Activated gamma-delta T cell treated with anti-CD3 and anti-CD28 coated beads, Interleukin-2, amount 50 U/mL, for 16 hours (primary cell): ENCODE measurements around the gene SPIB.
"Not testable (repeated sequence)": the region's sequence is repeated elsewhere in the genome, so short reads cannot be mapped to it uniquely, and the experiment has no call there.

Source experiments
- DNase-seq: peaks from one replicate; pipeline ENCODE4 v3.0.0-alpha.2; 2020; ENCODE audit warnings: low read depth

SPIB gene

DNA sequence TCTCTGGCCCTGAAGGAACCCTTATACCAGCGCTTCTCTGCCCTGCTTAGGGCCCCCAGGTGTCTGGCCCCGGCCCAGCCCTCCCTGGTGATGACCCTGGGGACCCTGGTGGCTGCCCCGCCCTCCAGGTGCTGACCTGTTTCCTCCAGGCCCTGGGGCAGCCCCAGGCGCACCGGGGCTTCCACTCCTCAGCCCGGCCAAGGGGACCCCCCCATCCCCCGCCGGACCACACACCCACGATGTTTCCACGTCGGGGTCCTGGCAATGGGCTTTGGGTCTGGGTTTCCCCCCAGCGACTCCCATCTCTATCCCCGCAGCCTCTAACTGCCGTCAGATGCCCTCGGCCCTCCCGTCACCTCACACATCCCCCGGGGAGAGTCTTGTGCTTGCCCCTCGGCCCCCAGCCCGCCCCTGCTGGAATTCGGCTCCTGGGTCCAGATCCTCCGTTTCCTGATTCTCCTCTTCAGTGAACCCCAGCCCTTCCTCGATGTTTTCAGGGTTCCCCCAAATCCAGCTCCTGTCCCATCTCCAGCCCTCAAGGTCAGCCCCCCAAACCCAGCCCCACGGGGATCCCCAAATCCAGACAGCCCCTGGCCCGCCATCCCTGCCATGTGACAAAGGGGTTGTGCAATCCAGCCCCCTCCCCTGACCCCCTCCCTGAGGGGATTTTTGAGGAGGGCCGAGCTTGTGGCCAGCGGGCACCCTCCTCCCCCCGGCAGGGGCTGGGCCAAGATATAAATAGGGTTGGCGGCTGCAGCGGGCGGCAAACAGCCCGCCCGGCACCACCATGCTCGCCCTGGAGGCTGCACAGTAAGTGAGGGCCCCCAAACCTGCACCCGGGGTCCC lies at the start of gene SPIB:
TSS of gene SPIB (plus strand) at position 763 of the 846 bp plus-strand sequence. CDS start at position 788, 25 bp downstream.
- DNase-seq, result no peak

DNA sequence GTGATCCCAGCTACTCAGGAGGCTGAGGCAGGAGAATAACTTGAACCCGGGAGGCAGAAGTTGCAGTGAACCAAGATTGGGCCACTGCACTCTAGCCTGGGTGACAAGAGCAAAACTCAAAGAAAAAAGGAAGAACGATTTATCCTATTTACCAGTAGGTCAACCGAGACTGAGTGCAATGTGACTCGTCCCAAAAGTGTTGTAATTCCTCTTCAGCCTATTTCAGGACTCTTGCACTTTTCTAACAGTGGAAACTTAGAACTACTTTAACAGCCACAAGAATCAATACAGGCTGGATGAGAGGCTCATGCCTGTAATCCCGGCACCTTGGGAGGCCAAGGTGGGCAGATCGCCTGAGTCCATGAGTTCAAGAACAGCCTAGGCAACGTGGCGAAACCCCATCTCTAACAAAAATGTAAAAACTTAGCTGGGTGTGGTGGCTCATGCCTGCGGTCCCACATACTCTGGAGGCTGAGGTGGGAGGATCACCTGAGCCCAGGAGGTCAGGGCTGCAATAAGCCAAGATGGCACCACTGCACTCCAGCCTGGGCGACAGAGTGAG lies 46.7 kb upstream of the SPIB start:
- no peak for DNase-seq

DNA sequence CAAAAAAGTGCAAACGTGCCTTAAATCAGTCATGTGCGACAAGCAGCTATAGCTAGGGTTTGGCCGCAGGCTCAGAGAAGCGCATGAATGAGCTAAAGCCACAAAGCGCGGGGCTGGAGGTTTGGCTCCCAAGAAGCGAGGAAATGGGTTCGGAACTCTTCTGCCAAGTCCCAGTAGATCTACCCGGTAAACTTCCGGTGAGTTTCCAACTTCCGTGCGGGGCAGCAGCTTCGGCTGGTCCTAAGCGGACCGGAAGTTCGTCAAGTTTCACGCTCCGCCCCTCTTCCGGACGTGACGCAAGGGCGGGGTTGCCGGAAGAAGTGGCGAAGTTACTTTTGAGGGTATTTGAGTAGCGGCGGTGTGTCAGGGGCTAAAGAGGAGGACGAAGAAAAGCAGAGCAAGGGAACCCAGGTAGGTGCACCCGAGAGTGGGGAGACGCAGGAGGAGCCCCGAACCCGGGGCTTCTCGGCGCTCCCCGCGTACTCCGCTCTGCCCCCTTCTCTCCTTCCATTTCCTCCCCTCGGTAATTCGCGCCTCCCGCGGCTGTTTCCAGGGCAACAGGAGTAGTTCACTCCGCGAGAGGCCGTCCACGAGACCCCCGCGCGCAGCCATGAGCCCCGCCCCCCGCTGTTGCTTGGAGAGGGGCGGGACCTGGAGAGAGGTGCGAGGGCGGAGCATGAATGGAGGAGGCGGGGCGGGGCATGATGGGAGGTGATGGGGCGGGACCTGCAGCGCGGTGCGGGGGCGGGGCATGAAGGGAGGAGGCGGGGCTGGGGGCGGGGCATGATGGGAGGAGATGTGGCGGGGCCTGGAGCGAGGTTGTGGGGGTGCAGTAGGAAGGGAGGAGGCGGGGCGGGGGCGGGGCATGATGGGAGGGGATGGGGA lies 42.3 kb upstream of the SPIB start, which contains the start of gene NR1H2:
TSS of gene NR1H2 (plus strand) at position 292 of the 885 bp plus-strand sequence. CDS start 1,149 bp downstream, outside the sequence.
- peak; percentile 92 for DNase-seq

DNA sequence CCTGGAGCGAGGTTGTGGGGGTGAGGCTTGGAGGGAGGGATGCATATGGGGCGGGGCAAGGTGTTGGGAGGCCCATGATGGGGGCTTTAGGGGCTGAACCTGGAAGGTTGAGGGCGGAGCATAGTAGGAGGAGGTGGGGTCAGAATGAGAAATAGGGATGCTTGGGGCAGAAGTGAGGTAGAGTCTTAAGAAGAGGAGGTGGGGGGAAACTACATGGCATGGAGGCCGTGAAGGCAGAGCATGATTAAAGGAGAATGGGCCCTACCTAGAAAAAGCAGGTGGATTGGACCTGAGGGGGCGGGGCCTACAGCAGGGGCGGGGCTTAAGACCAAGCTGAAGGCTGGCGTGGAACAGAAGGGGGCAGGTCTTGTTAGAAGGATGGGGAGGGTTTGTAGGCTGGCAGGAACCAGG lies 41.7 kb upstream of the SPIB start:
- DNase-seq, result no peak

DNA sequence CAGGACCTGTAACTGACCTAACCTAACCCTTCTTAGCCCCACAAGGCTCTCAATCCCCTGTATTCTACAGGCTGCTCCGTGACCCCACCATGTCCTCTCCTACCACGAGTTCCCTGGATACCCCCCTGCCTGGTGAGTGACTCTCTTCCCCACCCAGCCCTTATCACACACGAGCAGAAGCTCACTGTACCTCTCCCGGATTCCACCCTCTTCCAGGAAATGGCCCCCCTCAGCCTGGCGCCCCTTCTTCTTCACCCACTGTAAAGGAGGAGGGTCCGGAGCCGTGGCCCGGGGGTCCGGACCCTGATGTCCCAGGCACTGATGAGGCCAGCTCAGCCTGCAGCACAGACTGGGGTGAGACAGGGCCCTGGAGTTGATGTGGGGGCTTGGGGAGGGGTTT lies 41.2 kb upstream of the SPIB start:
- no peak for DNase-seq

DNA sequence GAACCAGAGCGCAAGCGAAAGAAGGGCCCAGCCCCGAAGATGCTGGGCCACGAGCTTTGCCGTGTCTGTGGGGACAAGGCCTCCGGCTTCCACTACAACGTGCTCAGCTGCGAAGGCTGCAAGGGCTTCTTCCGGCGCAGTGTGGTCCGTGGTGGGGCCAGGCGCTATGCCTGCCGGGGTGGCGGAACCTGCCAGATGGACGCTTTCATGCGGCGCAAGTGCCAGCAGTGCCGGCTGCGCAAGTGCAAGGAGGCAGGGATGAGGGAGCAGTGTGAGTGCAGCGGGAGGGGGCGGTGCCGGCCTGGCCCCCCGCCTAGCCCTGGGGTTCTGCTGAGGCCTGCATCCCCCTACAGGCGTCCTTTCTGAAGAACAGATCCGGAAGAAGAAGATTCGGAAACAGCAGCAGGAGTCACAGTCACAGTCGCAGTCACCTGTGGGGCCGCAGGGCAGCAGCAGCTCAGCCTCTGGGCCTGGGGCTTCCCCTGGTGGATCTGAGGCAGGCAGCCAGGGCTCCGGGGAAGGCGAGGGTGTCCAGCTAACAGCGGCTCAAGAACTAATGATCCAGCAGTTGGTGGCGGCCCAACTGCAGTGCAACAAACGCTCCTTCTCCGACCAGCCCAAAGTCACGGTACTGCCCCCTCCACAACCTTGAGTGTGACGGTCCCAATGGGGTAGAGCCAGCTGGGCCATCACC lies 40.4 kb upstream of the SPIB start:
- no peak for DNase-seq

DNA sequence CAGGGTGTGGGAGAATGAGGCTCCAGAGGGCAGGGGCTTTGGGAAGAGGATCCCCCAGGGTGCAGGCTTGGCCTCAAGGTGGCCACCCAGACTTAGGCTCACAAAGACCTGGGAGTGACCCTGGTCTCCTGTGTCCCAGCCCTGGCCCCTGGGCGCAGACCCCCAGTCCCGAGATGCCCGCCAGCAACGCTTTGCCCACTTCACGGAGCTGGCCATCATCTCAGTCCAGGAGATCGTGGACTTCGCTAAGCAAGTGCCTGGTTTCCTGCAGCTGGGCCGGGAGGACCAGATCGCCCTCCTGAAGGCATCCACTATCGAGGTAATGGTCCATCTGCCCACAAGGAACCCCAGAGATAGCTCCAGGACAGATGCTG lies 39.9 kb upstream of the SPIB start:
- DNase-seq, result no peak

DNA sequence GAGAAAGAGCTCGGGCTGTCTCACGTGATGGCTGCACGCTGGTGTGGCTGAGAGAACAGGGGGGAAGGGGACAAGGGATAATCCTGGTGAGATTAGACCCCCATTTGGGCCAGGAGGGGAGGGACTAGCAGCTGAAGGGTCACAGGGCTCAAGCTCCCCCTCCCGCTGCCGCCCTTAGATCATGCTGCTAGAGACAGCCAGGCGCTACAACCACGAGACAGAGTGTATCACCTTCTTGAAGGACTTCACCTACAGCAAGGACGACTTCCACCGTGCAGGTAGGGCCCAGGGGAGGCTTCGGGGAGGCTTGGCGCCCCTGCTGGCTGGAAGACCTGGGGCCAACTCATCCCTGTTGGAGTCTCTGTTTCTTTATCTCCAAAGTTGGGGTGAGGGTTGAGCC lies 39.1 kb upstream of the SPIB start:
- DNase-seq, result no peak

DNA sequence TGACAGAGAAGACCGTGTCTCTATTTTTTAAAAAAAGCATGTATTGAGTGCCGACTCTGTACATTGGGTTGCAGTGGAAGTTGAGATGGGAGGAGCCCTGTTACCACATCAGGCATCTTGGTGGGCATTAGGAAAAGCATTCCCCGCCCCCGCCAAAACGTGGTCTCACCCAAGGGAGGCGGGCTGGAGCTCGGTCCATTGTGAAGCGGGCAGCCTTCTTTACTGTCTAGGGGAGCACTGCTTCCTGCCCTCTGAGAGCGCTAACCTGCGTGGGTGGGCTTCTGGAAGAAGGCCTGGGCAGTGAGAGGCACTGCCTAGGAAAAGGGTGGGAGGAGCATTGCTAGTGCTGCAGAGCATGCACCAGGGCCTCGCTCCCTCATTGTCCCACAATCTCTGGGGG lies 38.6 kb upstream of the SPIB start:
- no peak for DNase-seq

DNA sequence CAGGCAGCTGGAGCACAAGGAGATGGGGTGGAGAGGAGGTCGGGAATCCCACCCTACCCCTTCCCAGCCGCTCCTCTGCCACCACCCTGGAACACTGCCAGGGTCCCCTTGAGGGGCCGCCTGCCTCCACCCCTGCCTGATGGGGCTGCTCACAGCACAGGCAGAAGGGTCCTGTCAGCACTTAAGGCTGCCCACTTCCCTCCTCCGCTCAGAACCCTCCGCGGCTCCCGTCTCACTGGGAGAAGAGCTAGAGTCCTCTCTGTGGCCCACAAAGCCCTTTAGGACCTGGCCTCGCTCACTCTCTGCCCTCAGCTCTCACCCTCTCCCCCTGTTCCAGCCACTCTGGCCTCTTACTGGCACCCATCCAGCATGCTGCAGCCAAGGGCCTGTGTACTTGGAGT lies 38.0 kb upstream of the SPIB start:
- DNase-seq, result no peak

DNA sequence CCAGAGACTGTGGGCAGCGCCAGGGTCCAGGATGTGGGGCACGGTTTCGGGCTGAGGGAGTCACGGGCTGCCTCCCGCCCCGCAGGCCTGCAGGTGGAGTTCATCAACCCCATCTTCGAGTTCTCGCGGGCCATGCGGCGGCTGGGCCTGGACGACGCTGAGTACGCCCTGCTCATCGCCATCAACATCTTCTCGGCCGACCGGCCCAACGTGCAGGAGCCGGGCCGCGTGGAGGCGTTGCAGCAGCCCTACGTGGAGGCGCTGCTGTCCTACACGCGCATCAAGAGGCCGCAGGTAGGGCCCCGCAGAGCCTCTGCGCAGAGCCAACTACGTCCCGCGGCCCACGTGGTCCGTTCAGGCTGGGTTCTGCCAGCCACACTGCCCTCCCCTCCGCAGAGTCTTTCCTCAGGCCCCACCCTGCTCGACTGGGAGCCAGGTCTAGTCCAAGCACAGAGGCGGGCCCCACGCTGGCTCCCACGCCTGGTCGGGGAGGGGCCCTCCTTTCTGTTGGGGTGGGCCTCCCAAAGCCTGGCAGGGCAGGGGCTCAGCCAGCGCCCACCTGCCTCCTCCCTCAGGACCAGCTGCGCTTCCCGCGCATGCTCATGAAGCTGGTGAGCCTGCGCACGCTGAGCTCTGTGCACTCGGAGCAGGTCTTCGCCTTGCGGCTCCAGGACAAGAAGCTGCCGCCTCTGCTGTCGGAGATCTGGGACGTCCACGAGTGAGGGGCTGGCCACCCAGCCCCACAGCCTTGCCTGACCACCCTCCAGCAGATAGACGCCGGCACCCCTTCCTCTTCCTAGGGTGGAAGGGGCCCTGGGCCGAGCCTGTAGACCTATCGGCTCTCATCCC lies 36.6 kb upstream of the SPIB start:
- DNase-seq, result no peak

DNA sequence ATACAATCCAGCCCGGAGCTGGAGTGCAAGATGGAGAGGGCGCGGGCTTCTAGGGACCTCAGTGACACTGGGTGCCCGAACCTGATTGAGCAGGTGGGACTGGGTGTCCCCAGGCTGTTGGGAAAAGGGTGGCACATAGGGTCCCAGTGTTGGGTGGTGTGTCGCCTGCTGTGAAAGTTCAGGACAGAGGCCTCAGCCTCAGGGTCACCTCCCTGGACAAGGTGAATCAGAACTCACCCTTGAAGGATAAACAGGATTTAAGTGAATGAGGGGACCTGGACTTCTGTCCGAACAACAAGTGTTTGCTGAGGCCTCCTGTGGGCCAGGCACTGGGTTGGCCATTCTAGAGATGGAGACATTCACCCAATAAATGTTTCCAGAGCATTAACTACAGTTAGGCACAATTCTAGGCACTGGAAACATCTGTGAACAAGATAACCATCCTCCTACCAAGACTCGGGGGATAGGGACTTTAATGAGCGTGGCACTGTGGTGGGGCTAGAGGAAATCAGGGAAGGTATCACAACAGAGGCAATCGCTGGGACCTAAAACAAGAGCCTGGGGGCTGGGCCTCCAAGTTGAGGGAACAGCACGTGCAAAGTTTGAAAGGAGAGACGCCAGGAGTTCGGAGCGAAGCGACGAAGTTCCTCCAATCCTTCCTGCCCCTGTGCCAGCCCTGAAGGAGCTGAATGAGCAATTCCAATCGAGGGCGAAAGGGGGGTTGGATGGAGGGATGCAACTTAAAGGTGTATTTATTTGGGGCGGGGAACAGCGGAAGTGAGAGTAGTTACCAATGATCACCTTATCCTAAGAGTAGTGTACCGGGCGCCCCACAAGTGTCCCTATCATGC lies 35.5 kb upstream of the SPIB start:
- DNase-seq, result no peak

DNA sequence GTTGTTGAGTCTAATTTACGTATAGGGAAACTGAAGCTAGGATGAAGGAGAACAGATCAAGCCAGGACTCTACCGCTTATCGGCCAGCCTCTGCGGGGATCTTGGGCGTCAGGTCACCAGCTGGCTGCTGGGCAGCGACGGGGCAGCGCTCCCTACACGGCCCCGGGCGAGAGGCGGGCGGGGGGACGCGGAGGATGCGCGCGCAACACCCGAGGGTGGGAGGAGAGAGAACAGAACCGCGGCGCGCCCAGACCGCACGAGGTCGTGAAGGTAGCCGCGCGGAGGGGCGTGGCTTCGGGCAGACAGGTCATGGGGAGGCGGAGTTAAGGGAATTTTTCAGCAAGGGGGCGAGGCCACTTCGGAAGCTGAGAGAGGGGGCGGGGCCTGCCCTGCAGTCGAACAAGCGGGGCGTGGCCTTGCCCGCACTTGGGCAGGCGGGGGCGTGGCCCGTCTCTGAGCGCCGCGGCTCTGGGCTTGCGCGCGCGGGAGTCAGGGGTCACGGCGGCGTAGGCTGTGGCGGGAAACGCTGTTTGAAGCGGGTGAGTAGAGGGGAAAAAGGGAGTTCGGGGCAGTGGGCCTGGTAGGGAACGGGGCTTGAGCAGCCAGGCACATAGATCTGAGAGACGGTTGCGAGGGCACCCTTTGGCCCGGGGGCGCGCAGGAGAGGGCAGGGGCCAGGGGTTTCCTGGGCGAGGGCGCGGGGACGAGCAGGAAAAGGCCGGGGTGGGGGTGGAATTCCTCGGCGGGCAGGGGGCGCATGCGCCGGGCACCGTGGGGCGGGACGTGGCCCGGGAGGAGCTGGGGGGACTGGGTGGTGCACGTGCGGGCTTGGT lies 34.7 kb upstream of the SPIB start, which contains the start of gene POLD1:
TSS of gene POLD1 (plus strand) at position 496 of the 833 bp plus-strand sequence. CDS start 14,505 bp downstream, outside the sequence.
- peak; percentile 97 for DNase-seq

DNA sequence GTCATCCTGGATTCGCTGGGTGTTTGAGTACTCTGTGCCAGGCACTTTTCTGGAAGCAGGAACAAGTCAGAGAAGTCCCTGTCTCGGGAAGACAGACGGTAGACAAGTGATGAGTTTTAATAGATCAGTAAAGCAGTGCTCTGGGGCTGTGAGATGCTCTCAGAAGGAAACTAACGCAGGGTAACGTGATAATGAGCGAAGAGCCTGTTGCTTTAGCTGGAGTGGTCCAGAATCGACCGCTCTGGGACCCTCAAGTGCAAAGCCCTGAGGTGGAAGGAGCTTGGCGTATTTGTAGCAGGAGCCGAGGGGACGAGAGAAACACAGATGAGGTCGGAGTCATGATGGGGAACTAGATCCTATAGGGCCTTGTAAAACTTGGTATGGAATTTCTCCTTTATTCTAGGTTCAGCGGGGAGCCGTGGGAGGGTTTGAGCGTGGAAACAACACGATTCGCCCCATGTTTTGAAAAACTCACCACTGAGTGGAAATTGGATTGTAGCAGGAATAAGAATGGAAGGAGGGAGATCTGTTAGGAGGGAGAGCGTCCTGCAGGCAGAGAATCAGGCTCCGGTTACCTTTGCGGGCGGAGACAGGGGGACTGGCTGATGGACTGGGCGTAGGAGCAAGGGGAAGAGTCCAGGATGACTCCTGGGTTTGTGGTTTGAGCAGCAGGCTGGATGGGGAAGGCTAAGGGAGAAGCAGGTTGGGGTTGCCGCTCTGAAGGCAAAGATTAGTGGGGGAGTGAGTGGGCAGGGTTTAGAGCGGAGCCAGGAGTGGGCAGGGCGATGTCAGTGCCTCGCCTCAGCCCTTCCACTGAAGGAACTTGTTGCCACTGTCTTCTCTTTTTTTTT lies 33.8 kb upstream of the SPIB start:
- no peak for DNase-seq

DNA sequence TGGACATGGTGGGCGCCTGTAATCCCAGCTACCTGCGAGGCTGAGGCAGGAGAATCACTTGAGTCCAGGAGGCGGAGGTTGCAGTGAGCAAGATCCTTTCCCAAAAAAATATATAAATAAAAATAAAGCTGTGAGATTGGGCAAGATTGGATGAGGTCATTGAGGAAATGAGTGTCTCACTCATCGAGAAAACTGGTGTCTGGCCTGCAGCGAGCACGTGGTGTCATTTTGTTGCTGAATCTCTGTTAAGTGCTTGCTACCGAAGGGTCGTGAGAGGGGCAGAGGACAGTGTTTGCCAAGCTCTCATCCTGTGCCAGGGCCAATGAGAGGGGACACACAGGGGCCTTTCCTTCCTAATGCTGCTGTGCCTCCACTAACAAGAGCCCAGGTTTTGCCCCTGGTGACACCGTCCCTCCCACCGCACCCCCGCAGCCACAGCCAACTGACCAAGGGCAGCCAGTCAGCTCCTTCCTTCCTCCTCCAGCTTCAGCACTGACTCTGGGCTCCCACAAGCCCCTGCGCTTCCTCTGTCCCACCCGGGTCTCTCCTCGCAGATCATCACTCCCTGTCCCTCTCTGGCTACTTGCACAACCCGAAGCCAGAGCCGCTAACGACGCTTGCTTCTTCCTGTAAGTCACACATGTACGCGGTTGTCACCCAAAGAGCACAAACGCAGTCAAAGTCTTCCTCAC lies 31.4 kb upstream of the SPIB start:
- DNase-seq, result no peak

DNA sequence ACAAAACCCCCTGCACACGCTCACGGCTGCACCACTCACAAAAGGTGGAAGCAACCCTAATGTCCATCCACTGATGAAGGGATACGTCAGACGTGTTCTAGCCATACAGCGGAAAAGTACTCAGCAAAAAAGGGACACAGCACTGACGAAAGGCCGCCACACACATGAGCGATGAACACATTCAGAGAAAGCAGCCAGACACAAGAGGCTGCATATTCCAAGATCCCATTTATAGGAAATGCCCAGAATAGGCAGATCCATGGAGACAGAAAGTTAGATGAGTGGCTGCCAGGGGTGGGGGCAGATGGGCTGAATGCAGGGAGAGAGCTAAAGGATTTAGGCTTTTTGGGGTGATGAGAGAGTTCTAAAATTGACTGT lies 30.9 kb upstream of the SPIB start:
- DNase-seq, result no peak

DNA sequence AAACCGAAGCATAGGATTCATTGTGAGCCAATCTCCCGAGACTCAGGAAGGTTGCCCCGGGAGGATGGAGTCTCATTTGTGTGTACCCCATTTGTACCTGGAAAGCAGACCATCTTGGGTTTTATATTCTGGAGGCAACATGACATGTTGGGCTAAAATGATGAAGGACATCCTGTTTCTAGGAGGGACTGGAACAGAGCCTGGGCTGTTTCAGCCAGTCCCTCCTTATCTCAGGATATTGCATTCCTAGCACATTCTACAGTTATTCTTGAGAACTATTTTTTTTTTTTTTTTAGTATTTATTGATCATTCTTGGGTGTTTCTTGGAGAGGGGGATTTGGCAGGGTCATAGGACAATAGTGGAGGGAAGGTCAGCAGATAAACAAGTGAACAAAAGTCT lies 28.4 kb upstream of the SPIB start:
- DNase-seq, result not testable (repeated sequence)

DNA sequence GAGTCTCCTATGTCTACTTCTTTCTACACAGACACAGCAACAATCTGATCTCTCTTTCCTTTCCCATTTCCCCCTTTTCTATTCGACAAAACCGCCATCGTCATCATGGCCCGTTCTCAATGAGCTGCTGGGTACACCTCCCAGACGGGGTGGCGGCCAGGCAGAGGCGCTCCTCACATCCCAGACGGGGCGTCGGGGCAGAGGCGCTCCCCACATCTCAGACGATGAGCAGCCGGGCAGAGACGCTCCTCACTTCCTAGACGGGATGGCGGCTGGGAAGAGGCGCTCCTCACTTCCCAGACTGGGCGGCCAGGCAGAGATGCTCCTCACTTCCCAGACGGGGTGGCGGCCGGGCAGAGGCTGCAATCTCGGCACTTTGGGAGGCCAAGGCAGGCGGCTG lies 27.8 kb upstream of the SPIB start:
- DNase-seq, result not testable (repeated sequence)
